K562 (cell line): ENCODE results near the gene SLC29A2. TPM values are rescaled to one million over a fixed set of nuclear protein-coding genes. Genes with fewer than 3 reads are reported as not detected.
"Not testable (repeated sequence)": the region's sequence is repeated elsewhere in the genome, so short reads cannot be mapped to it uniquely, and the experiment has no call there.

Experiments used
- ATAC-seq: fragments of 200-7000 bp; cut with Tn5 transposase; 3 replicates; pipeline ENCODE4 v1.9.1; 2020; ENCODE audit warnings: moderate library complexity
- BruUV-seq: library from RNA; stranded (reverse); fragments of 400-500 nt; replicated peaks from 2 replicates; lab custom pipeline; 2021; lab: Mats Ljungman, UMichigan
- CTCF ChIA-PET: fragments of 300-600 bp; formaldehyde crosslinking; extraction: SDS; loops from one replicate; lab custom pipeline; 2021; ENCODE audit warnings: low intra/inter-chr PET ratio; lab: Yijun Ruan, JAX
- POLR2A ChIA-PET: fragments of 300-600, 350-650 bp; sonication (Branson Sonifier 250); formaldehyde crosslinking; extraction: SDS; loops from one replicate; lab custom pipeline; 2021; ENCODE audit warnings: antibody characterized with exemption, inconsistent platforms; lab: Yijun Ruan, JAX
- DNase-seq, 4 experiments: peaks; one replicate each; pipeline versions ENCODE4 v3.0.0 to v3.0.0-alpha.2; 2011 to 2018; ENCODE audit warnings: low spot score in 3 of 4, mixed read lengths in 3 of 4; ENCODE audit errors: extremely low read depth in 1 of 4
- FAIRE-seq: peaks from 2 replicates; lab custom pipeline; 2011; peaks lifted over from hg19 to GRCh38; lab: Jason Lieb, UNC
- H2AFZ ChIP-seq: 2 replicates; pipeline ENCODE4 v1.6.0; 2011; ENCODE audit warnings: low read depth, low read length, control low read depth, inconsistent platforms
- H3K27ac ChIP-seq: fragments of 200-600 bp; 3 replicates; pipeline ENCODE4 v1.8.0; 2011; ENCODE audit warnings: low read depth, mild to moderate bottlenecking, control low read depth, inconsistent platforms, low read length, moderate library complexity, mixed read lengths; ENCODE audit errors: extremely low read depth
- H3K27me3 ChIP-seq, 2 experiments: fragments of 300-600 bp in 1 of 2; 2 replicates in 1 of 2; 3 replicates in 1 of 2; pipeline versions ENCODE4 v1.6.0 to v1.8.0; 2011; ENCODE audit warnings: inconsistent platforms in 2 of 2, low read length in 2 of 2, mild to moderate bottlenecking in 1 of 2, mixed read lengths in 1 of 2, moderate library complexity in 1 of 2; ENCODE audit not compliant: control insufficient read depth in 2 of 2, insufficient read depth in 2 of 2
- H3K36me3 ChIP-seq: fragments of 300-600 bp; 3 replicates; pipeline ENCODE4 v1.8.0; 2011; ENCODE audit warnings: mild to moderate bottlenecking, low read length, inconsistent platforms; ENCODE audit not compliant: control insufficient read depth, insufficient read depth
- H3K4me1 ChIP-seq, 2 experiments: fragments of 200-600 bp in 1 of 2; replicated peaks in 1 of 2; 2 replicates in 1 of 2; 3 replicates in 1 of 2; pipeline versions ENCODE4 v1.5.1 to v1.8.0; 2011; ENCODE audit warnings: inconsistent platforms in 2 of 2, low read length in 2 of 2, mild to moderate bottlenecking in 1 of 2, mixed read lengths in 1 of 2, moderate library complexity in 1 of 2; ENCODE audit not compliant: control insufficient read depth in 2 of 2, insufficient read depth in 2 of 2
- H3K4me2 ChIP-seq: 2 replicates; pipeline ENCODE4 v1.6.1; 2011; ENCODE audit warnings: low read length, control low read depth, inconsistent platforms, mixed read lengths; ENCODE audit not compliant: insufficient read depth
- H3K4me3 ChIP-seq: fragments of 200-600 bp; sonication (generic), shearing (Covaris generic); 2 replicates; pipeline ENCODE4 v1.5.1; 2016; ENCODE audit warnings: control low read depth, inconsistent platforms
- H3K79me2 ChIP-seq: fragments of 200-600 bp; 3 replicates; pipeline ENCODE4 v1.8.0; 2011; ENCODE audit warnings: low read length, inconsistent platforms; ENCODE audit not compliant: control insufficient read depth, insufficient read depth
- H3K9ac ChIP-seq, 2 experiments: 2 replicates each; pipeline versions ENCODE4 v1.6.0 to v1.6.1; 2011; ENCODE audit warnings: low read depth in 2 of 2, low read length in 2 of 2, control low read depth in 1 of 2, inconsistent platforms in 1 of 2, mild to moderate bottlenecking in 1 of 2, mixed read lengths in 1 of 2; ENCODE audit not compliant: insufficient read depth in 1 of 2
- H3K9me1 ChIP-seq: one replicate; pipeline ENCODE4 v1.6.0; 2011; ENCODE audit warnings: inconsistent platforms, mild to moderate bottlenecking, low read length, moderate library complexity; ENCODE audit not compliant: control insufficient read depth, insufficient read depth
- H3K9me3 ChIP-seq: replicated peaks from 2 replicates; pipeline ENCODE4 v1.5.1; 2011; ENCODE audit warnings: low read depth, low read length, inconsistent platforms; ENCODE audit not compliant: control insufficient read depth, insufficient read depth
- H4K20me1 ChIP-seq: replicated peaks from 2 replicates; pipeline ENCODE4 v1.6.1; 2011; ENCODE audit warnings: low read length, inconsistent platforms, mixed read lengths; ENCODE audit not compliant: control insufficient read depth, insufficient read depth
- BCOR ChIP-seq: fragments of 450-650 bp; IDR thresholded peaks from 2 replicates; pipeline ENCODE4 v1.6.1; 2016
- KDM1A ChIP-seq, 2 experiments: fragments of 450-650 bp; IDR thresholded peaks; 2 replicates each; pipeline ENCODE4 v1.6.1; 2016; ENCODE audit warnings: mild to moderate bottlenecking in 2 of 2
- WGBS: fragments of 100-300 bp; shearing (Covaris generic); methylation state at CpG from one replicate; pipeline ENCODE4 v1.1.6; 2016; ENCODE audit warnings: low coverage, mixed read lengths; ENCODE audit not compliant: insufficient coverage; ENCODE audit errors: missing lambda C conversion rate; 5-methylcytosine and 5-hydroxymethylcytosine counted together
- in situ Hi-C: fragments of 300-500 bp; cut with MboI; formaldehyde crosslinking; loops from 4 replicates; pipeline ENCODE4 v1.15.0; 2018; ENCODE audit warnings: inconsistent platforms, mixed read lengths
- intact Hi-C: fragments of 100-400 bp; cut with micrococcal nuclease; formaldehyde crosslinking; loops from 2 replicates; pipeline ENCODE4 v1.14.2; 2022
- polyA plus RNA-seq, 8 experiments: library from polyadenylated mRNA; depleted of rRNA in 4 of 8; stranded (reverse) in 5 of 8; unstranded in 3 of 8; fragments of >200 nt; fragmentation: Nextera tagmentation in 2 of 8; fragmentation: Illumina TruSeq in 1 of 8; extraction: Ambion mirVana in 2 of 8; extraction: Trizol in 1 of 8; gene quantifications; 2 replicates each; pipeline versions ENCODE4 v1.2.1 to v1.2.3, GENCODE V29; 2011 to 2014; ENCODE audit warnings: inconsistent platforms in 1 of 8, missing spikeins in 1 of 8
- total RNA-seq, 7 experiments: library from RNA; depleted of rRNA in 6 of 7; stranded (reverse); fragments of >200 nt in 6 of 7; fragmentation: Illumina TruSeq in 2 of 7; extraction: Trizol in 2 of 7; gene quantifications; 2 replicates each; pipeline versions ENCODE4 v1.2.1 to v1.2.3, GENCODE V29; 2011 to 2021; ENCODE audit warnings: low replicate concordance in 1 of 7
- TF ChIP-seq, protein P1 (sequence below), 2 experiments: fragments of 450-650 bp; IDR thresholded peaks; 2 replicates each; pipeline ENCODE4 v1.6.1; 2018; ENCODE audit warnings: mild to moderate bottlenecking in 2 of 2, low read depth in 1 of 2; ENCODE audit not compliant: partially characterized antibody in 2 of 2

Gene SLC29A2
- total and polyA plus RNA-seq, 9 of the 15 experiments (the other 6 are each of a cell fraction or from before 2014, with no cell fraction given): 2.4 to 48.6 (median 14.2) TPM

DNA sequence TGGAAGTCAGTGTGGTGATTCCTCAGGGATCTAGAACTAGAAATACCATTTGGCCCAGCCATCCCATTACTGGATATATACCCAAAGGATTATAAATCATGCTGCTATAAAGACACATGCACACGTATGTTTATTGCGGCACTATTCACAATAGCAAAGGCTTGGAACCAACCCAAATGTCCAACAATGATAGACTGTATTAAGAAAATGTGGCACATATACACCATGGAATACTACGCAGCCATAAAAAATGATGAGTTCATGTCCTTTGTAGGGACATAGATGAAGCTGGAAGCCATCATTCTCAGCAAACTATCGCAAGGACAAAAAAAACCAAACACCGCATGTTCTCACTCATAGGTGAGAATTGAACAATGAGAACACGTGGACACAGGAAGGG, 50.8 kb downstream of the SLC29A2 start:
- H3K4me3 ChIP-seq, BruUV-seq, POLR2A ChIA-PET, H3K36me3 ChIP-seq, CTCF ChIA-PET, intact Hi-C loops, H3K9me1 ChIP-seq, H4K20me1 ChIP-seq, H3K27me3 ChIP-seq, H3K27ac ChIP-seq, FAIRE-seq, in situ Hi-C loops, ATAC-seq, H3K4me2 ChIP-seq, H2AFZ ChIP-seq, H3K79me2 ChIP-seq, H3K9ac ChIP-seq, H3K9me3 ChIP-seq, DNase-seq: not testable (repeated sequence)
- peaks cover 0 to 46% of the 10 kb centered on the region in 2 experiments; a peak in 2 of 5 replicates for H3K4me1 ChIP-seq
- TF ChIP-seq BCOR (peak; percentile 53; the same call in 1 of the 2 replicates), KDM1A (IDR thresholded peaks at IDR 0.05) (peak in 1 of 2 experiments; percentile 13; a peak in 1 of 4 replicates)
- WGBS: 20% methylated on average over 4 of the region's 6 CpGs

DNA sequence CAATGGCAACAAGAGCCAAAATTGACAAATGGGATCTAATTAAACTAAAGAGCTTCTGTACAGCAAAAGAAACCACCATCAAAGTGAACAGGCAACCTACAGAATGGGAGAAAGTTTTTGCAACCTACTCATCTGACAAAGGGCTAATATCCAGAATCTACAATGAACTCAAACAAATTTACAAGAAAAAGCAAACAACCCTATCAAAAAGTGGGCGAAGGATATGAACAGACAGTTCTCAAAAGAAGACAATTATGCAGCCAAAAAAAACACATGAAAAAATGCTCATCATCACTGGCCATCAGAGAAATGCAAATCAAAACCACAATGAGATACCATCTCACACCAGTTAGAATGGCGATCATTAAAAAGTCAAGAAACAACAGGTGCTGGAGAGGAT, 51.3 kb downstream of the SLC29A2 start:
- H3K9me1 ChIP-seq, H3K9me3 ChIP-seq, POLR2A ChIA-PET, H3K79me2 ChIP-seq, DNase-seq, CTCF ChIA-PET, H3K27ac ChIP-seq, FAIRE-seq, in situ Hi-C loops, H2AFZ ChIP-seq, BruUV-seq, H3K27me3 ChIP-seq, H3K36me3 ChIP-seq, H3K4me2 ChIP-seq, H3K4me3 ChIP-seq, H3K9ac ChIP-seq, intact Hi-C loops, ATAC-seq, H4K20me1 ChIP-seq: not testable (repeated sequence)
- whole genome bisulfite sequencing: 27% methylated on average over 1 of the region's 2 CpGs
- TF ChIP-seq, protein P1, sequence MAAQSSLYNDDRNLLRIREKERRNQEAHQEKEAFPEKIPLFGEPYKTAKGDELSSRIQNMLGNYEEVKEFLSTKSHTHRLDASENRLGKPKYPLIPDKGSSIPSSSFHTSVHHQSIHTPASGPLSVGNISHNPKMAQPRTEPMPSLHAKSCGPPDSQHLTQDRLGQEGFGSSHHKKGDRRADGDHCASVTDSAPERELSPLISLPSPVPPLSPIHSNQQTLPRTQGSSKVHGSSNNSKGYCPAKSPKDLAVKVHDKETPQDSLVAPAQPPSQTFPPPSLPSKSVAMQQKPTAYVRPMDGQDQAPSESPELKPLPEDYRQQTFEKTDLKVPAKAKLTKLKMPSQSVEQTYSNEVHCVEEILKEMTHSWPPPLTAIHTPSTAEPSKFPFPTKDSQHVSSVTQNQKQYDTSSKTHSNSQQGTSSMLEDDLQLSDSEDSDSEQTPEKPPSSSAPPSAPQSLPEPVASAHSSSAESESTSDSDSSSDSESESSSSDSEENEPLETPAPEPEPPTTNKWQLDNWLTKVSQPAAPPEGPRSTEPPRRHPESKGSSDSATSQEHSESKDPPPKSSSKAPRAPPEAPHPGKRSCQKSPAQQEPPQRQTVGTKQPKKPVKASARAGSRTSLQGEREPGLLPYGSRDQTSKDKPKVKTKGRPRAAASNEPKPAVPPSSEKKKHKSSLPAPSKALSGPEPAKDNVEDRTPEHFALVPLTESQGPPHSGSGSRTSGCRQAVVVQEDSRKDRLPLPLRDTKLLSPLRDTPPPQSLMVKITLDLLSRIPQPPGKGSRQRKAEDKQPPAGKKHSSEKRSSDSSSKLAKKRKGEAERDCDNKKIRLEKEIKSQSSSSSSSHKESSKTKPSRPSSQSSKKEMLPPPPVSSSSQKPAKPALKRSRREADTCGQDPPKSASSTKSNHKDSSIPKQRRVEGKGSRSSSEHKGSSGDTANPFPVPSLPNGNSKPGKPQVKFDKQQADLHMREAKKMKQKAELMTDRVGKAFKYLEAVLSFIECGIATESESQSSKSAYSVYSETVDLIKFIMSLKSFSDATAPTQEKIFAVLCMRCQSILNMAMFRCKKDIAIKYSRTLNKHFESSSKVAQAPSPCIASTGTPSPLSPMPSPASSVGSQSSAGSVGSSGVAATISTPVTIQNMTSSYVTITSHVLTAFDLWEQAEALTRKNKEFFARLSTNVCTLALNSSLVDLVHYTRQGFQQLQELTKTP (IDR thresholded peaks at IDR 0.05; ENCODE audit: low read depth in 1 of 2, partially characterized antibody in 2 of 2): peak in 1 of 2 experiments; percentile 93
- peaks cover 0 to 48% of the 10 kb centered on the region in 2 experiments; a peak in 2 of 5 replicates for H3K4me1 ChIP-seq
